NCI-H82 (cell line): ENCODE results near the gene PACS1.
A peak's percentile ranks its signal among the peaks of the same experiment; 100 is the strongest.

Source experiments
- DNase-seq: peaks from one replicate; lab custom pipeline; 2025; lab: John Stamatoyannopoulos, UW

PACS1 gene

DNA sequence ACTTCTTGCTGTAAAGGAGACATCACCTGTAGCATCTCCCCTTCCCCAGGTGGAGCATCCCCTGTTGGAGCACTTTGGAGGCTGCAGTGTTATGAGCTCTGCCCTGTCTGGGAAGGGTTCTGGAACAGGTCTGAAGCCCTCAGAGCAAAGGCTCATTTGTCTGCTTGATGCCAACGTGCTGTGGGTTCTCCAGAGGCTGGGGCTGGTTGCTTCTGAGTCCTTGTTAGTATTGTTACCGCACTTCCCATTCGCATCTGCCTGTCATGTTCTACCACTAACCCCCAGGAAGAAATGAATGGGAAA lies 73.1 kb downstream of the PACS1 start:
- no peak for DNase-seq

DNA sequence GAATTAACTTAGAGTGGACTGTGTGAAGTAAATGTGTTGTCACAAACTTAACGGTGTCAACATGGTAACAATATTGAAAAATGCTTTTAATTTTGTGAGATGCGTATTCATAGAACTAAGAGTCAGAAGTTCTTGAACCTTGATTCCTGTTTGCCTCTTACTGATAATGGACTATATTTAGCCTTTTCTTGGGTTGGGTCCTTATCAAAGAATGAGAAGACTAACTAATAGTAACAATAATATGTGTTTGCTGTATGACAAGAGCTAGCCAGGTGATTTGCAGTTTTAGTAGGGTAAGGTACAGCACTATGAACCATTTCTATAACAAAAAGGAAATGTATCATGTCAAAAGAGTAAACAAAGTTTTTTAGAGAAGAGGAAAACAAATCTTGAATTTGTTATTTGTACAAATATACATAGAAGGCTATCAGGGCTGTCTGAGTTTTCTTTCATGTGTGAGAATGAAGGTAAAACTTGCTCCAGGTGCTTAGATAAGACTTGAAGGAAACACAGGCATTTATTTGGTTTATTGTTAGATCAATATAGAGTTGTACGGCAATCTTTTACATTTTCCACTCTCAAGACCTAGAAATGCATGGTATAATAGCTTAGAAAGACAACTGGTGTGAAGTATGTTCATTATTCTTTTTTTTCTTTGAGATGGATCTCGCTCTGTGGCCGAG lies 74.1 kb downstream of the PACS1 start:
- no peak for DNase-seq

DNA sequence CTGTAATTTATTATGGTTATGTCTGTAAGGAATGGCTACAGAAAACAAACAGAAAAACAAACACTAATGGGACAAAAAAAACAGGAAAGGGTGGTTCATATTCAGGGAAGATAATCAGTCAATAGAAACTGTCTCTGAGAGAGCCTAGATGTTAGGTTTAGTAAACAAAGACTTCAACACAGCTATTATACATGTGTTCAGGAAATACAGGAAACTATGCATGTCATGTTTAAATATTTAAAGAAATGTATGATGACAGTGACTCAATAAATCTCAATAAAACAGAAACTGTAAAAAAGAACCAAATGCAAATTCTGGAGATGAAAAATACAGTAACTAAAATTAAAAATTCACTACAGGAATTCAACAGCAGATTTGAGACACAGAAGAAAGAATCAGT lies 76.0 kb downstream of the PACS1 start:
- DNase-seq, result no peak

DNA sequence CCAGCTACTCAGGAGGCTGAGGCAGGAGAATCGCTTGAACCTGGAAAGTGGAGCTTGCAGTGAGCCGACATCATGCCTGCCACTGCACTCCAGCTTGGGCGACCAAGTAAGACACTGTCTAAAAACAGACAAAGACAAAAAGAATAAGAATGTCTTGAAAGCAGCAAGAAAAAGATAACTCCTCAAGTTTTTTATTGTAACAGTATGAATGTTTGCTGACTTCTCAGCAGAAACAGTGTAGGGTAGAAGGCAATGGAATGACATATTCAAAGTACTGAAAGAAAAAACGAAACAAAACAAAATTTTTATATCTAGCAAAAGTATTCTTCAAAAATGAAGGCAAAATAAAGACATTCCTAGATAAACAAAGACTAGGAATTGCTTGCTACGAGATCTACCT lies 76.9 kb downstream of the PACS1 start:
- DNase-seq, result no peak

DNA sequence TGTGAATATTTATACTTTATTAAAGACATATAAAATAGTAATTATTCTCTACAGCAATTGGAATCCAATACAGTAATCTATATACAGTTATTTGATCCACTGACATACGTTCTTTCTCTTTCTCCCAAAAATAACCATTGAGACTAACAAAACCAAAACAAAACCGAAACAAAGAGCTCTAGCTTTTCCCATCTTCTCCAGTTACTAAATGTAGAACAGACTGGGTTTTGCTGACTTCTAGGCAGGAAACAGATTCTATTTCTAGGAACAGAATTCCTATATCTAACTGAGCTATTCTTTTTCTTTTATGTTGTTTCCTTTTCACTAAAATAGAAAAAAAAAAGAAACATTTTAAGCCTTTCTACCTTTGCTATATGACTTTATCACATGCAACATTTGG lies 80.1 kb downstream of the PACS1 start:
- no peak for DNase-seq

DNA sequence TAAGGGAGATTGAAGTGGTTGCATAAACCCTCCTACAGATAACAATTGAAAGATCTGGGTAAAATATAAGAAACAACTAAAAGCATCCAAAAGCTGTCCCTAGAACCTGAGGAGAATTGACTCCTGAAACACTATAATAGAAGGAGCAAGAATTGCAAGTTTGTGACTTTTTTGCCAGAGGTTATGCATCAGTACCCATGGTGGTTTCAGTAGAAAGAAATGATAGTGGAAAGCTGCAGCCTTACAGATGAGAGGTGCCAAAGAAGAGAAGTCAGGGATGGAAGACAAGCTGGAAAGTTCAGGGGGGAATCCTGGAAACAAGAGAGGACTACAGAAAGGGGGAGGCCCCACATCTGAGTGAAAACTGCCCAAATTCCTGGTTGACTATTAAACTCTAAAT lies 80.7 kb downstream of the PACS1 start:
- DNase-seq, result peak; percentile 43

DNA sequence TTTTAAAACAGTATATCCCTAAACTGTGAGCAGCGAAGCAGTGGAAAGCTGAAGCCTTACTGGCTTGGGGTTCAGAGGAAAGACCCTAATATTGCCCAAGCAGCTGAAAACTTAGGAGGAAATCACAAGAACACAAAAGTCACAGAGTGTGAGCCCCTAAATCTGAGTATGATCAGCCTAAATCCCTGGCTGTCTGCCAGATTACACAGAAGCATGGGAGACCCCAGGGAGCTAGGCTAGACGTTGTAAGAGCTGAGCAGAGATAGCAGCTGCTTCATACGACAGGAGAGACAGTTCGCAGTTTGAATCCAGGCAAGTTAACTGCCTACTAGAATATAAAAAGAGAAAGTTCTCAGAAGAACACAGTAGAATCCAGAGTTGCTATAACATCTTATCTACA lies 81.2 kb downstream of the PACS1 start:
- DNase-seq, result peak; percentile 94

DNA sequence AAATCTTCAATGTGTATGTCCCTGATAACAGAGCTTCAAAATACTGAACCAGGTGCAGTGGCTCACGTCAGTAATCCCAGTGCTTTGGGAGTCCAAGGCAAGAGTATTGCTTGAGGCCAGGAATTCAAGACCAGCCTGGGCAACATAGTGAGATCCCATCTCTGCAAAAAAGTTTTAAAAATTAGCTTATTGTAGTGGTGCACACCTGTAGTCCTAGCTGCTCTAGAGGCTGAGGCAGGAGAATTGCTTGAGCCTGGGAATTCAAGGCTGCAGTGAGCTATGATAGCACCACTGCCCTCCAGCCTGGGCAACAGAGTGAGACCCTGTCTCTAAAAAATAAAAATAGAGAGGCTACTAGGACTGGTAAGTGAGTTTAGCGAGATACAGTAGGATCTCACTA lies 84.0 kb downstream of the PACS1 start:
- DNase-seq, result no peak

DNA sequence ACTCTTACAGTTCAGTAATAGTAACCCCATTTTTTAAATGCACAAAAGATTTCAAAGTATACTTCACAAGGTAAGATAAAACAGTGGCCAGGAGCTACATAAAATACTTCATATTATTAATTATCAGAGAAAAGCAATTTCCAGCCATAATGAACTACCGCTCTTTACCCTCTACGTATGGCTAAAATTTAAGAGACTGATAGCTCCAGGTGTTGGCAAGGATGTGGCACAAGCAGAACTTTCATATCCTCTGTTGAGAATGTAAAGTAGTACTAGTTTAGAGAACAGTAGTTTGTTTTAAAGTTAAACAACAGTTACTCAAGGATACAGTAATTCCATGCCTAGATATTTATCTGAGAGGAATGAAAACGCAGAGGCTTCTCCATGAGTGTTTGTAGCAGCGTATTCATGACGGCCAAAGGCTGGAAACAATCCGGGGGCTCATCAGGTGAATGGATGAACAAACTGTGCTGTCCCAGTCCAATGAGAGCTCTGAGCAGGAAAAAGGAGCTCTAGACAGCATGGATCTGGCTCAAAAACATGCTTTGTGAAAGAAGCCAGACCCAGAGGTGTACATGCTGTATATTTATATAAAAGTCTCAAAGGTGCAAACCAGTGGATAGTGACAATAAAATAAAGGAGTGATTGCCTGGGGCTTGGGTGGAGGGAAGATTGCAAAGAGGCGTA lies 85.5 kb downstream of the PACS1 start:
- DNase-seq, result no peak

DNA sequence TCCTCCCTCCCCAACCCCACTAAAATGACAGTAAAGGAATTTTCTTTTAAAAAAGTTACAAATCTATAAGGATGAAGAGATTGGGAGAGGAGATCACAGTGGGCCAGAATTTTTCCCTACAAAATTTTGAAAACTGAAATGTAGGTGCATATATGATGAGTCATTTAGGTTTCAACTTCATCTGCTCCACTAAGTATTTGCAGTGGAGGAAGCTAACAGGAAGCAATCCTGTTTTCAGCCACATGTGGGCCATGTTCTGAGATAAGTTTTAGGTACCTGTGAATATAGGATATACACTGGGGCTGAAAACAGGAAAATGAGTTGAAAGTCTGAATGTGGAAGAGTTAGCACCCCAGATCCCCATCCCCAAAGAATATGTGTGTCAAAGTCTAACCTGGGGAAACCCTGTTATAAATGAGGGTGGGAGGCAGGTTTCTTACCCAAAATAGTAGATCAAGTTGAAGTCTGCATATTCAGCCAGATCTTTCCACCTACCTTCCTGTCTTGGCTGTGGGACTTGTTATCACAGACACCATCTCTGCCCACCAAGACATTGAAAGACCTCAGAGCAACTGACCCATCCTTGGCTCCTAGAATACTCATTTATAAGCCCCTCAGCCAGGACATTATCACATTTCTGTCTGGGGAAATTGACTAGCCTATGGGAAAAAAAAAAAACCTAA lies 87.3 kb downstream of the PACS1 start:
- no peak for DNase-seq

DNA sequence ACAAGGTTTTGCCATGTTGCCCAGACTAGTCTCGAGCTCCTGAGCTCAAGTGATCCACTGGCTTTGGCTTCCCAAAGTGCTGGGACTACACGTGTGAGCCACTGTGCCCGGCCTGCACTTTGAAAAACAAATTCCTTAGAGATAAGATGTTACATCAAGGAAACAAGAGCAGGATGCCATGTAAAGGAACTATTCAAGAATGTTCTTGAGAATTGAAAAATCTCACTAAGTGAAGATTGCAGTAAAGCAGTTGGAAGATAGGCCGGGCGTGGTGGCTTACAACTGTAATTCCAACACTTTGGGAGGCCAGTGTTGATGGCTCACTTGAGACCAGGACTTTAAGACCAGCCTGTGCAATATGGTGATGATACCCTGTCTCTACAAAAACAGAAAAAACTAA lies 88.1 kb downstream of the PACS1 start:
- DNase-seq, result no peak

DNA sequence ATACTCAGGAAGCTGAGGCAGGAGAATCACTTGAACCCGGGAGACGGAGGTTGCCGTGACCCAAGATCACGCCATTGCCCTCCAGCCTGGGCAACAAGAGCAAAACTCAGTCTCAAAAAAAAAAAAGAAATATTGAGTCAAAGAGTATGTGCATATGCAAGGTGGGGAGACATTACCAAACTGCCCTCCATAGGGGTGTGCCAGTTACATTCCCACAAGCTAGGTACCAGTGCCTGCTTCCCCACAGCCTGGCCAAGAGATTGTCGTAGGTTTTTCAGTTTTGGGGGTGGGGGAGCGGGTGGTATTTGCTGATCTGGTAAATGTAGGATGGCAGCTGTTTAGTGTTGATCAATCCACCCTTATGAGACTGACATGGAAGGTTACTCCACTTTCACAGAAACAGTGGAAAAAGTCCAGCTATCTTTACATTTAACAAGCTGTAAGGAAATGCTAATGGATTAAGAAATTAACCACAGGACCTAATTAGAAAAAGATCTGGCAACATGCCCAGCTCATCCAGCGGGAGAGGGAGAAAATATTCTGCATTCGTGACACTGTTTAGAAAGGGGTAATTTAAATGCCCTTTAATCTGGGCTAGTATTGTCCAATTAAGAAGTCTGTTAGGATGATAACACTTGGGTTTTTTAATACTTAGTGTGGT lies 89.4 kb downstream of the PACS1 start:
- peak; percentile 76 for DNase-seq

DNA sequence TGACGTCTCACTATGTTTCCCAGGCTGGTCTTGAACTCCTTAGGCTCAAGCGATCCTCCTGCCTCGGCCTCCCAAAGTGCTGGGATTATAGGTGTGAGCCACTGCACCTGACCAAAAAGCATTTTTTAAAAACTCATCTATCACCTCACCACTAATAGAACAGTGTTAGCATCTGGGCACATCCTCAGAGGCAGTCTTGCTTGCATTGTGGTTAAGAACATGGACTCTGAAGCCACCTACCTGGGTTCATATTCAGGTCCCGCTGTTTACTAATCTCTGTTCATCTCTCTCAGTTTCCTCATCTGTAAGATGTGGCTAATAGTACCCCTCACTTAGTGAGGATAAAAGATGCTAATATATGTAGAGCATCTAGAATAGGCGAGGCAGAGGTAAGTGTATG lies 90.6 kb downstream of the PACS1 start:
- DNase-seq, result no peak

DNA sequence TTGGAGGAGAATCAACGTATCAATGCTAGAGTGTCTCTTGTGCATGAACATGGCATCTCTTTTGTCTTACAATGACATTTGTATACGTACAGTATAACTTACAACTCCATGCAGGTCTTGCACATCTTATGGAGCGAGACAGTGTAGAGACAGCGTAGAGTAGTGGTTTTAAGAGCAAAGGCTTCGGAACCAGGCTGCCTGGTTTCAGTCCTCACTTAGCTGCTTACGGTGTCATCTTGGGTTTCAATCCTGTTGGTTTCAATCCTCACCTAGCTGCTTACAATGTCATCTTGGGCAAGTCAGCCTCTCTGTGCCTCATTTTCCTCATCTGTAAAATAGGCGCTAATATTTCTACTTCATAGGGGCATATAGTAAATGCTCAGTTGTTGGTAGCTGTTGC lies 98.2 kb downstream of the PACS1 start:
- no peak for DNase-seq

DNA sequence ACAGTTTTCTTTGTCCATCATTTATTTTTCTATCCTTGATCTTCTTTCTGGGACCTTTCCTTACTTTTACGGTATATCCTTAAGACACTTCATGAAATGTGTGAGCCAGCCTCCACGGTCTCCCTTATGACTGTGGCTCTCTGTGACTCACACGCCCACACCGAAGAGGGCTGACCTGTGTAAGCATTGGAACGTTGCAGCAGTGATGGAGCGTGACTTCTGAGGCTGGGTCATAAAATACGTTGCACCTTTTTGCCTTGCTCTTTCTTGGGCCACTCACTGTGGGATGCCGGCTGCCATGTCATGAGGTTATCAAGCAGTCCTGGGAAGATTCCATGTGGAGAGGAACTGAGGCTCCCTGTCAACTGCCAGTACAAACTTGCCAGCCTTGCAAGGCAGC lies 102.1 kb downstream of the PACS1 start:
- DNase-seq, result no peak

DNA sequence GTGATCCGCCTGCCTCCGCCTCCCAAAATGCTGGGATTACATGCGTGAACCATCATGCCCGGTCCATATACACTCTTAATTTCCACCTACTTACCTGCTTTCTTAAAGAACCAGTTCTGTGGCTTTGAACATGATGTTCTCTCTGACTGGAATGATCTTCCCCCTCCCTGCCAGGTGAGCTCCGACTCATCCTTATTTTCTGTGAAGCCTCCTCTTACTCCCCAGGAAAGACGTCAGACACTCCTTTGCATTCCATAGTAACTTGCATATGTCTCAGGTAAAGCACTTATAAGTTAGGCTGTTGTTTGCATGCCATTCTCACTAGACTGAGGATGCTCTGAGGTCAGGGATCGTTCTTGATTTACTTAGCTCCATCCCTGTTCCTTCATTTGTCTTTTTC lies 106.6 kb downstream of the PACS1 start:
- no peak for DNase-seq

DNA sequence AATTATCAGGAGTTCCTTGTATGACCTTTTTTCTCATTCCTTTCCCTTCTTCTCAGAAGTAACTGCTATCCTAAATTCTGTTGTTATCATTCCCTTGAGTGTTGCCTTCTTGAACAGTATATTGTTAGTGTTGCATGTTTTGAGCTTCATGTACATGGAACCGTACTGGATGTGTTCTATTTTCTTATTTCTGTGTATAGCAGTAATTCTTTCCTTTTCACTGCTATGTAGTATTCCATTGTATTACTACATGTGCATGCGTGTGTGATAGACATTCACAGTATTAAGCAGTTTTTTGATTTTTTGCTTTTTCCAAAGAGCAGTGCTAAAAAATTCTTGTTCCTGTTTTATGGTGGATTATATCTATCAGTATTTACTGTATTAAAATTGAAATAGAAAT lies 108.1 kb downstream of the PACS1 start:
- DNase-seq, result no peak

DNA sequence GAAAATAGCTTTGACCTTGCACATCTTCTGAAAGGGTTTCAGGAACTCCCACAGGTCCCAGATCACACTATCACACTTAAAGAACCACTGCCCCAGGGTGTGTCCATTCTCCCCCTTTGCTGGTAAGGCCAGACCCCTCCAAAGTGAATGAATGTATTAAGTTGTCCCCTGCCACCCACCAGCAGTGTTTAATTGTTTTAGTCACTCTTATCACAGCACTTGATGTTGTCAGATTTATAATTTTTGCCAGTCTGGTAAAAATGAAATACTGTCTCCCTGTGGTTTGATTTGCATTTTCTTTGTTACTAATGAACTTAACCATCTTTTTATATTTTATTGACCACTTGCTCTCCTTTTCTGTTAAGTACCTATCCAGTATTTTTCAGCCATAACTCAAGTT lies 108.8 kb downstream of the PACS1 start:
- no peak for DNase-seq

DNA sequence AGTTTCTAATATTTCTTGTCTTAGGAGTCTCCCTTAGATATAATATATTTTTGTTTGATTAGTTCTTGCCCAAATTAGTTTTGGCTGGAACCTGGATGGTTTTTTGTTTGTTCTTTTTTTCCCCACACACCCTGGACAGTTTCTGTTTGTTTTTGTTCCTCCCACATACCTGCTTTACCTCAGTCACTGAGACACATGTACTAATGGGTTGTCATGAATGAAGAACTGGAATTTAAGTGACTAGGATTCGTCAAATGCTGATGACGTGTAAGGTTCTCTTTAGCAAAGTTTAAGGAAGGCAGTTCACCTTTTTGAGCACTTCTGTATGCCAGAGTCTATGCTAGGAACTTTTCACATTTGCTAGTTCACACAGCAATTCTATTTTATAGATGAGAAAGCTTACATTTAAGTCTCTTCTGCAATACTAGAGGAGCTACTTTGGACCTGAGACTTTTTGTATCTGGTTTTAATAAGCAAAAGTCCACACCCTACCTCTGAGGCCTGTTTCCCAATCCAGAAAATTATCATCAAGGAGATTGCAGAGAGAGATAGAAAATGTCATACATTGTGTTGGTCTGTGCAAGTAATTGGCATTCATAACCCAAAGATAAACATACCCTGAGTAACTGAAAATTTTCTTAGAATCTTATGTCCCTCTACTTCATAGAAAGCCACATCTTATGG lies 111.7 kb downstream of the PACS1 start:
- DNase-seq, result no peak

DNA sequence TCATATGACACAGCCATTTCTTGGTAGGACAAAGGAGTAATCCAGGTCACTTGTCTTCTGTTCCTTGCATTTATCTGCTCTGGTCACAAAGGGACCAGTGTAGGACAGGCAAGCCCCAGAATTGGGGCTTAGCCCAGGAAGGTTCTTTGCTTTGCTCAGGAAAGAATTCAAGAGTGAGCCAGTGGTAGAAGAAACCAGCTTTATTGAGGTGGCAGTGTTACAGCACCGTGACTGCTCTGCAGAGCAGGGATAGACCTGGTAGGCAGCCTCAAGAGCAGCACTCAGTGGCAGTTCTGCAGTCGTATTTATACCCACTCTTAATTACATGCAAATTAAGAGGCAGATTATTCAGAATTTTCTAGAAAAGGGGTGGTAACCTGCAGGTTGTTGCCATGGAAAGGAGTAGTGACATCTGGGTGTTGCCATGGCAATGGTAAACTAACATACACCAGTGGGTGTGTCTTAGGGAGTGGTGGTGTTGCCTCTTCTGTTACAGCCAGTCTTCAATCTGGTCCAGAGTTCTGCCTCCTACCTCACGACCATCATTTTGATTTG lies 113.5 kb downstream of the PACS1 start:
- no peak for DNase-seq

DNA sequence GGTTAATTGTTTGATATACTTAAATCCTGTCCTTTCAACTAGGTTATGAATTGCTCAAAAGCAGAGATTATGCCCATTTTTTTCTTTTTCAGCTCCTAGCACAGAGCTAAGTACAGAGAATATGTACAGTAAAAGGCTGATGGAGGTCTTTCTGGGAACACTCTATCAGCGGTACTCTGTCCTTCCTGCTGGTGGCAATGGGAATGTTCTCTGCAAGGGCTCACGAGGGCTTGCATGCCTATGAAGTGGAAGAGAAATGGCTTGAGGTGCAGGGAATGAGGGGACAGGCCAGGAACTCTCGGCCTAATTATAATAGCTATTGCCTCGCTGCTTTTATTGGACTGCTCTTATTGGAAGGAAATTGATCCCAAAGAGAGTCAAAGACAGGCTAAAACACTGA lies 114.7 kb downstream of the PACS1 start:
- DNase-seq, result peak; percentile 9

DNA sequence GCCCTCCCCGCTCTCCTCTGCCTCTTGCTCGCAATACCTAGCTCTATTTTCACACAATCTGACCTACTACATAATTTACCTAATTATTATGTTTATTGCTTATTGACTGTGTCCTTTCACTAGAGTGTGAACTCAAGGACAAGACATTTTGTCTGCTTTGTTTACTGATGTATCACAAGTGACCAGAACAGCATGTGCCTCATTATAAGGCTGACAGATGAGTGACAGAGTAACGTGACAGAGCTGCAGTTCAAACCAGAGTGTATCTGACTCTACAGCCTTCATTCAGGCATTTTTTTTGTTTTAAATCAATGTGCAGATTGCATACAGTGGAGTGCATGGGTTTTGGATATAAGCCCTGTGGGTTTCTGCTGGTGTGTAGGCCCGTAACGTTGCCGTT lies 116.4 kb downstream of the PACS1 start:
- DNase-seq, result no peak
